HAP-1 (cell line): Measurements from ENCODE around the gene NGF.

ENCODE experiments used
- DNase-seq, 2 experiments: peaks; one replicate each; pipeline ENCODE4 v3.0.0-alpha.2; 2016 to 2020; ENCODE audit warnings: low spot score in 2 of 2
- H3K27me3 ChIP-seq: fragments of 250-450 bp; sonication (Bioruptor Pico); 2 replicates; pipeline ENCODE4 v1.5.1; 2020; ENCODE audit warnings: low read depth, mild to moderate bottlenecking, moderate library complexity
- H3K36me3 ChIP-seq: fragments of 250-450 bp; sonication (Bioruptor Pico); replicated peaks from 2 replicates; pipeline ENCODE4 v1.5.1; 2020; ENCODE audit warnings: mild to moderate bottlenecking
- H3K4me1 ChIP-seq: fragments of 250-450 bp; sonication (Bioruptor Pico); 2 replicates; pipeline ENCODE4 v1.5.1; 2020; ENCODE audit warnings: mild to moderate bottlenecking
- H3K4me3 ChIP-seq: fragments of 250-450 bp; sonication (Bioruptor Pico); 2 replicates; pipeline ENCODE4 v1.5.1; 2020; ENCODE audit warnings: mild to moderate bottlenecking, moderate library complexity
- H3K9me3 ChIP-seq: fragments of 250-450 bp; sonication (Bioruptor Pico); 2 replicates; pipeline ENCODE4 v1.5.1; 2020; ENCODE audit warnings: mild to moderate bottlenecking, moderate library complexity
- in situ Hi-C: fragments of 300-500 bp; cut with MboI; formaldehyde crosslinking; loops from 3 replicates; pipeline ENCODE4 v1.14.3; 2020; ENCODE audit warnings: low sequenced_read_pairs, inconsistent platforms, mixed read lengths

The NGF gene

GRCh38 chr1:115274467-115274866 is 63.6 kb downstream of the NGF start:
- Histone ChIP-seq H3K9me3 (no peaks in the 10 kb centered on the region), H3K4me1 (no peaks in the 10 kb centered on the region), H3K36me3 (no peaks in the 10 kb centered on the region), H3K27me3 (no peaks in the 10 kb centered on the region), H3K4me3 (no peak overlapping the region)
- no peak for DNase-seq
- in situ Hi-C loops: no loop called here

- Histone ChIP-seq H3K27me3 (no peaks in the 10 kb centered on the region), H3K9me3 (no peaks in the 10 kb centered on the region), H3K36me3 (no peaks in the 10 kb centered on the region), H3K4me3 (no peak overlapping the region), H3K4me1 (no peaks in the 10 kb centered on the region)
- DNase-seq: no peak
- in situ Hi-C loops: no loop called here
These were observed 71.2 kb downstream of the NGF start for GRCh38 chr1:115266729-115267421.

- H3K36me3 ChIP-seq: no peaks in the 10 kb centered on the region
- DNase-seq: no peak
- no peaks in the 10 kb centered on the region for H3K4me1 ChIP-seq
- no peaks in the 10 kb centered on the region for H3K27me3 ChIP-seq
- no peak overlapping the region for H3K4me3 ChIP-seq
- no peaks in the 10 kb centered on the region for H3K9me3 ChIP-seq
- in situ Hi-C loops: no loop called here
These were observed 73.0 kb downstream of the NGF start for GRCh38 chr1:115265099-115265498.

GRCh38 chr1:115262886-115263285 is 75.2 kb downstream of the NGF start:
- Histone ChIP-seq H3K4me3 (no peak overlapping the region), H3K4me1 (no peaks in the 10 kb centered on the region), H3K9me3 (no peaks in the 10 kb centered on the region), H3K27me3 (no peaks in the 10 kb centered on the region), H3K36me3 (no peaks in the 10 kb centered on the region)
- in situ Hi-C loops: no loop called here
- no peak for DNase-seq

GRCh38 chr1:115261496-115261895 is 76.6 kb downstream of the NGF start:
- in situ Hi-C loops: no loop called here
- H3K9me3 ChIP-seq: no peaks in the 10 kb centered on the region
- H3K4me1 ChIP-seq: no peaks in the 10 kb centered on the region
- H3K27me3 ChIP-seq: no peaks in the 10 kb centered on the region
- H3K4me3 ChIP-seq: no peak overlapping the region
- no peaks in the 10 kb centered on the region for H3K36me3 ChIP-seq
- no peak for DNase-seq

- H3K9me3 ChIP-seq: no peaks in the 10 kb centered on the region
- DNase-seq: no peak
- no peaks in the 10 kb centered on the region for H3K4me1 ChIP-seq
- H3K4me3 ChIP-seq: no peak overlapping the region
- no peaks in the 10 kb centered on the region for H3K27me3 ChIP-seq
- no peaks in the 10 kb centered on the region for H3K36me3 ChIP-seq
- in situ Hi-C loops: no loop called here
These were observed 79.7 kb downstream of the NGF start for GRCh38 chr1:115258302-115258866.

- in situ Hi-C loops: no loop called here
- Histone ChIP-seq H3K9me3 (no peaks in the 10 kb centered on the region), H3K4me1 (no peaks in the 10 kb centered on the region), H3K36me3 (no peaks in the 10 kb centered on the region), H3K4me3 (no peak overlapping the region), H3K27me3 (no peaks in the 10 kb centered on the region)
- no peak for DNase-seq
These were observed 80.5 kb downstream of the NGF start for GRCh38 chr1:115257591-115257990.

- in situ Hi-C loops: no loop called here
- Histone ChIP-seq H3K36me3 (no peaks in the 10 kb centered on the region), H3K4me1 (no peaks in the 10 kb centered on the region), H3K27me3 (no peaks in the 10 kb centered on the region), H3K9me3 (no peaks in the 10 kb centered on the region), H3K4me3 (no peak overlapping the region)
- DNase-seq: no peak
These were observed 82.9 kb downstream of the NGF start for GRCh38 chr1:115255154-115255553.

- in situ Hi-C loops: no loop called here
- no peaks in the 10 kb centered on the region for H3K27me3 ChIP-seq
- no peaks in the 10 kb centered on the region for H3K36me3 ChIP-seq
- no peak for DNase-seq
- no peak overlapping the region for H3K4me3 ChIP-seq
- H3K9me3 ChIP-seq: no peaks in the 10 kb centered on the region
- H3K4me1 ChIP-seq: no peaks in the 10 kb centered on the region
These were observed 85.5 kb downstream of the NGF start for GRCh38 chr1:115252585-115252984.

- DNase-seq: no peak
- no peak overlapping the region for H3K4me3 ChIP-seq
These were observed 86.2 kb downstream of the NGF start for GRCh38 chr1:115251856-115252255.

GRCh38 chr1:115251340-115251748 is 86.7 kb downstream of the NGF start:
- Histone ChIP-seq H3K4me3 (no peak overlapping the region), H3K4me1 (no peaks in the 10 kb centered on the region), H3K27me3 (no peaks in the 10 kb centered on the region), H3K36me3 (no peaks in the 10 kb centered on the region), H3K9me3 (no peaks in the 10 kb centered on the region)
- DNase-seq: no peak
- in situ Hi-C loops: no loop called here

More at GRCh38 chr1:115251856-115252255, 86.2 kb downstream of the NGF start:
- Histone ChIP-seq H3K4me1 (no peaks in the 10 kb centered on the region), H3K36me3 (no peaks in the 10 kb centered on the region), H3K27me3 (no peaks in the 10 kb centered on the region), H3K9me3 (no peaks in the 10 kb centered on the region)
- in situ Hi-C loops: no loop called here

GRCh38 chr1:115246526-115246925 is 91.5 kb downstream of the NGF start:
- no peaks in the 10 kb centered on the region for H3K4me1 ChIP-seq
- H3K27me3 ChIP-seq: no peaks in the 10 kb centered on the region
- no peaks in the 10 kb centered on the region for H3K9me3 ChIP-seq
- DNase-seq: no peak
- in situ Hi-C loops: no loop called here
- no peaks in the 10 kb centered on the region for H3K36me3 ChIP-seq
- H3K4me3 ChIP-seq: no peak overlapping the region

- Histone ChIP-seq H3K4me1 (no peaks in the 10 kb centered on the region), H3K27me3 (no peaks in the 10 kb centered on the region), H3K4me3 (no peak overlapping the region), H3K36me3 (no peaks in the 10 kb centered on the region), H3K9me3 (no peaks in the 10 kb centered on the region)
- no peak for DNase-seq
- in situ Hi-C loops: no loop called here
These were observed 92.8 kb downstream of the NGF start for GRCh38 chr1:115245227-115245626.

GRCh38 chr1:115242543-115242942 is 95.5 kb downstream of the NGF start:
- H3K4me1 ChIP-seq: no peaks in the 10 kb centered on the region
- no peak overlapping the region for H3K4me3 ChIP-seq
- DNase-seq: no peak
- H3K9me3 ChIP-seq: no peaks in the 10 kb centered on the region
- no peaks in the 10 kb centered on the region for H3K36me3 ChIP-seq
- no peaks in the 10 kb centered on the region for H3K27me3 ChIP-seq
- in situ Hi-C loops: no loop called here

GRCh38 chr1:115241309-115241708 is 96.7 kb downstream of the NGF start:
- in situ Hi-C loops: no loop called here
- Histone ChIP-seq H3K4me1 (no peaks in the 10 kb centered on the region), H3K36me3 (no peaks in the 10 kb centered on the region), H3K9me3 (no peaks in the 10 kb centered on the region), H3K27me3 (no peaks in the 10 kb centered on the region), H3K4me3 (no peak overlapping the region)
- no peak for DNase-seq
